GM23248 (cell line): Measurements from ENCODE around the gene ARHGEF37. TPM values are rescaled to one million over a fixed set of nuclear protein-coding genes. Genes with fewer than 3 reads are reported as not detected.
A peak's percentile ranks its signal among the peaks of the same experiment; 100 is the strongest.

Experiments
- DNase-seq: peaks from one replicate; pipeline ENCODE4 v3.0.0-alpha.2; 2015
- H2AFZ ChIP-seq: fragments of 200-600 bp; sonication (generic); 2 replicates; pipeline ENCODE4 v1.6.1; 2016; ENCODE audit warnings: antibody characterized with exemption
- H3F3A ChIP-seq: fragments of 200-600 bp; sonication (generic); 2 replicates; pipeline ENCODE4 v1.6.1; 2016; ENCODE audit warnings: mild to moderate bottlenecking, antibody characterized with exemption, mixed run types; ENCODE audit not compliant: insufficient read depth
- H3K27ac ChIP-seq: fragments of 200-600 bp; sonication (generic); 2 replicates; pipeline ENCODE4 v1.5.1; 2016; ENCODE audit warnings: mild to moderate bottlenecking
- H3K27me3 ChIP-seq: fragments of 200-600 bp; sonication (generic); replicated peaks from 2 replicates; pipeline ENCODE4 v1.6.1; 2016; ENCODE audit warnings: mild to moderate bottlenecking; ENCODE audit not compliant: insufficient read depth
- H3K36me3 ChIP-seq: fragments of 200-600 bp; sonication (generic); 2 replicates; pipeline ENCODE4 v1.6.1; 2016; ENCODE audit warnings: low read depth, mild to moderate bottlenecking
- H3K4me1 ChIP-seq: fragments of 200-600 bp; sonication (generic); 2 replicates; pipeline ENCODE4 v1.6.1; 2016; ENCODE audit warnings: mild to moderate bottlenecking; ENCODE audit not compliant: insufficient read depth
- H3K4me2 ChIP-seq: fragments of 200-600 bp; sonication (generic); one replicate; pipeline ENCODE4 v1.6.1; 2016; ENCODE audit warnings: mild to moderate bottlenecking; ENCODE audit not compliant: unreplicated experiment
- H3K4me3 ChIP-seq: fragments of 200-600 bp; sonication (generic); 2 replicates; pipeline ENCODE4 v1.5.1; 2016; ENCODE audit warnings: mild to moderate bottlenecking
- H3K79me2 ChIP-seq: fragments of 200-600 bp; sonication (generic); 2 replicates; pipeline ENCODE4 v1.6.1; 2016; ENCODE audit warnings: mild to moderate bottlenecking; ENCODE audit not compliant: insufficient read depth
- H3K9ac ChIP-seq: fragments of 200-600 bp; sonication (generic); 2 replicates; pipeline ENCODE4 v1.6.1; 2016; ENCODE audit warnings: mild to moderate bottlenecking
- H3K9me2 ChIP-seq: fragments of 200-600 bp; sonication (generic); 2 replicates; pipeline ENCODE4 v1.6.1; 2016; ENCODE audit warnings: mixed run types, mild to moderate bottlenecking, moderate library complexity; ENCODE audit not compliant: insufficient read depth
- H3K9me3 ChIP-seq: fragments of 200-600 bp; sonication (generic); one replicate; pipeline ENCODE4 v1.6.1; 2017; ENCODE audit warnings: low read depth
- H4K20me1 ChIP-seq: fragments of 200-600 bp; sonication (generic); 2 replicates; pipeline ENCODE4 v1.6.0; 2016; ENCODE audit not compliant: insufficient read depth
- EZH2 ChIP-seq: fragments of 200-600 bp; sonication (generic); IDR thresholded peaks from 2 replicates; pipeline ENCODE4 v1.6.1; 2018; ENCODE audit warnings: antibody characterized with exemption, mild to moderate bottlenecking; ENCODE audit not compliant: insufficient read depth, poor library complexity, severe bottlenecking
- EZH2phosphoT487 ChIP-seq: fragments of 200-600 bp; sonication (generic); IDR thresholded peaks from 2 replicates; pipeline ENCODE4 v1.6.1; 2018; ENCODE audit warnings: antibody characterized with exemption, moderate library complexity, mild to moderate bottlenecking, low read depth; ENCODE audit not compliant: insufficient read depth
- WGBS, 2 experiments: methylation state at CpG; one replicate each; pipeline ENCODE4 v1.1.6; 2015 to 2017; ENCODE audit warnings: low lambda C conversion rate in 2 of 2, low coverage in 1 of 2; ENCODE audit errors: missing lambda C conversion rate in 2 of 2; 5-methylcytosine and 5-hydroxymethylcytosine counted together
- in situ Hi-C: fragments of 300-500 bp; cut with MboI; formaldehyde crosslinking; loops from 2 replicates; pipeline ENCODE4 v1.15.0; 2020
- polyA plus RNA-seq: library from polyadenylated mRNA; unstranded; fragments of >200 nt; fragmentation: Nextera tagmentation; extraction: Ambion mirVana; gene quantifications from 2 replicates; pipeline ENCODE4 v1.2.1, GENCODE V29; 2016
- total RNA-seq: library from RNA; depleted of rRNA; stranded (reverse); fragments of >200 nt; shearing (Covaris generic); gene quantifications from 2 replicates; pipeline ENCODE4 v1.2.3, GENCODE V29; 2014

ARHGEF37 gene
- total and polyA plus RNA-seq, 2 experiments from 2014 or later, result 0.51 to 0.97 TPM

DNA sequence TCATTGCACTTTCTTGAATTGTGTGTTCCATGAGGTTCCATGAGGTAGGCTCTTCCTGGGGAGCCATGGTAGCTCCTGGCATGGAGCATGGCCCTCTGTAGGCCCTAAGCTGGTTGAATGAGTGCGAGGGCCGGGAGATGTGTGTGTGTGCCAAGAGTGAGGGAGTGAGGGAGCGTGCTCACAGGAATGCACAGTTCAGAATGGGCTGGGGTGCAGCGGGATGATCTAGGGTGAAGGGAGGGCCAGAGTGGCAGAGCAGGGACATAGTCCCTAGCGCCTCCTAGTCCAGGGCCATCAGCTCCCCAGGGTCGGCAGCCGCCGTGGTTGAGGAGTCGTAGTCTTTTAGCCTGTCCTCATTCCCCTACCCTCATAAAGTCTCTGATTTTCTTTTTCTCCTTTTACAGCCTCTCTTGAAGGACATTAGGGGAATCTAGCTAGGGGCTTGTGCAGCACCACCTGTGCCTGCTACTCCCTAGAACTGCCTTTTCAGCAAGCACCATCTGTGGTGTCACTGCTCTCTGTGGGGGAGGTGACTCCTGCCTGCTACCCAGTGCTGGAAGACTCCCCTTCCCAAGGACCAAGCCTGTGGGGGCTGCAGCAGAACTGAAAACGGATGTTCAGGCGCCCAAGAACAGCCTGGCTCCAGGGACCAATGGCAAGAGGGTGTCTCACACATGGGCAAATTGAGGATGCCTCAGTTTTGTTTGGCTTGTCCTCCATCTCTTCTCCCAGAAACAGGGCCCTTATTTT, 83.5 kb downstream of the ARHGEF37 start:
- Histone ChIP-seq H4K20me1 (no peaks in the 10 kb centered on the region), H3K4me2 (no peak overlapping the region), H3K36me3 (no peaks in the 10 kb centered on the region), H3K27ac (no peak overlapping the region), H3K4me3 (no peak overlapping the region), H3K9me3 (no peaks in the 10 kb centered on the region), H3K9ac (no peak overlapping the region), H3K79me2 (no peaks in the 10 kb centered on the region), H3K4me1 (no peaks in the 10 kb centered on the region), H3K9me2 (no peaks in the 10 kb centered on the region), H3K27me3 (peaks cover 3% of the 10 kb centered on the region; the same call in 1 of the 2 replicates), H3F3A (no peaks in the 10 kb centered on the region), H2AFZ (no peak overlapping the region)
- WGBS, 2 experiments, result 54 to 62% methylated on average over 8 to 11 of the region's 11 CpGs
- DNase-seq, result no peak
- TF ChIP-seq EZH2phosphoT487, result no peak
- TF ChIP-seq EZH2, result no peak
- in situ Hi-C loops, result no loop called here

DNA sequence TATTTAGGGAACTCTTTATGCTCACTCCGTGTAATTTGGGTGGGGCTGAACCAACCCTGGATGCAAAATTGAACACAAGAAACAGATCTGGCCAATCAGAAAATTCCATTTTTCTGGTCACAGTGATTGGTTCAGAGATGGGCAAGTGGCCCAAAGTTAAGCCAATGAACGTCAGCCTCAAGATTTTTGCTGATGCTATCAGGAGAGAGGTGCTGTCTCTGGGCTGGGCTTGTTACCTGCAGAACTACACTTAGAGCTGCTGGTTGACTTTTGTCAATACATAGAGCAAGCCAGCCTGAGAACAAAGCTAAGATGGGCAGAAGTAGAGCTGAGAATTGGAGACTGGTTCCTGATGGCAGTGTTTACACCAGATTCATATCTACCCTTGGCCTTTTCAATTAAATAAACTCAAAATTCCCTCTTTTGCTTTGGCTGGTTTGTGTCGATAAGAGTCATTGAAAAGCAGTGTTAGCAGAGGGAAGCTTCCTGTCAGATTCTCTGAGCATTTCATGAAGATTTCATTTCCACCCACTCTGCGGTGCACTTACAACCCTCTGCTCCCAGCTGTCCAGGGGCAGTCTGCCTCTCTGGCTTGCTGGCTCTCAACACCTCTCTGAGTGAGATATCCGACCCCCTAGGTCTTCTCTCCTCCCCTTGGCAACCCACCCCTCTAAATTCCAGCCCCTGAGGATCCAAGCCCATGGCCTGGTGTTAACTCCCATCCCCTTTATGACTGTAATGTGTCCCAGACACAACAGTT, 84.3 kb downstream of the ARHGEF37 start:
- in situ Hi-C loops, result no loop called here
- 45 to 50% methylated on average over 5 of the region's 5 CpGs for WGBS, 2 experiments

DNA sequence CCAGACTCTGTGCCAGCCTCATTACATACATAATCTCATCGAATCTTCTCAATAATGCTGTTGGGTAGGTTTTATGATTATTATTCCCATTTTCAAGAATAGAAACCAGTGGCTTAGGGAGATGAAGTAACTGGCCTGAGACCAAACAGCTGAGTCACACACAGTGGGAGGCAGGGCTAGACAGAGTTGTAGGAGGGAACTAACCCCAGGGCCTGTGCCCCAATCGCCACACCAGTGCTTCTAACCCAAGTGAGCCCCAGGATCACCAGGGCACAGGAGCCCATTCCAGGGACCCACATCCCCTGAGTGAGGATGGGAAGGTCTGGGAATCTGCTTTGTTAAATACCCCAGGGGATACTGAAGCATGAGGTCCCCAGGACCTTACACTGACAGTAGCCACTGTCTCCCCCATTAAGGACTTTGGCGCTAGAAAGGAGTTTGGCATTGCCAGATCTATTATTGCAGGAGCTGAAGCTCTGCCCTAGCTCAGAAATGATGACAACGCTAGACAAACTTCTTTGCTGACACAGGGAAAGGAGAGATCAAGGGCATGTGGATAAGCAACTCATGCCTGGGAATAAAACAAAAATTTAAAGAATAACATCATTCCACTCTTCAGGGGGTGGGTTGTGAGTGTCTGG, 85.0 kb downstream of the ARHGEF37 start:
- Histone ChIP-seq H3K27ac (no peak overlapping the region), H3K9me3 (no peaks in the 10 kb centered on the region), H3F3A (no peaks in the 10 kb centered on the region), H4K20me1 (no peaks in the 10 kb centered on the region), H3K4me2 (no peak overlapping the region), H3K9me2 (no peaks in the 10 kb centered on the region), H3K4me3 (no peak overlapping the region), H3K27me3 (peaks cover 3% of the 10 kb centered on the region; the same call in 1 of the 2 replicates), H2AFZ (no peak overlapping the region), H3K36me3 (no peaks in the 10 kb centered on the region), H3K9ac (no peak overlapping the region), H3K4me1 (no peaks in the 10 kb centered on the region), H3K79me2 (no peaks in the 10 kb centered on the region)
- WGBS, 2 experiments, result 74 to 77% methylated on average over 4 of the region's 4 CpGs
- TF ChIP-seq EZH2 (no peak), EZH2phosphoT487 (no peak)
- DNase-seq, result peak; percentile 31
- in situ Hi-C loops, result no loop called here

More for the DNA sequence above, 84.3 kb downstream of the ARHGEF37 start:
- H3F3A ChIP-seq, result no peaks in the 10 kb centered on the region
- H3K4me1 ChIP-seq, result no peaks in the 10 kb centered on the region
- no peak overlapping the region for H3K27ac ChIP-seq
- no peak overlapping the region for H3K9ac ChIP-seq
- no peak overlapping the region for H3K4me3 ChIP-seq
- H3K9me3 ChIP-seq, result no peaks in the 10 kb centered on the region
- no peak overlapping the region for H3K4me2 ChIP-seq
- no peak for DNase-seq
- no peaks in the 10 kb centered on the region for H3K9me2 ChIP-seq
- no peaks in the 10 kb centered on the region for H4K20me1 ChIP-seq
- TF ChIP-seq EZH2phosphoT487, result no peak
- TF ChIP-seq EZH2, result no peak
- no peaks in the 10 kb centered on the region for H3K36me3 ChIP-seq
- H3K79me2 ChIP-seq, result no peaks in the 10 kb centered on the region
- no peak overlapping the region for H2AFZ ChIP-seq
- peaks cover 3% of the 10 kb centered on the region; the same call in 1 of the 2 replicates for H3K27me3 ChIP-seq

DNA sequence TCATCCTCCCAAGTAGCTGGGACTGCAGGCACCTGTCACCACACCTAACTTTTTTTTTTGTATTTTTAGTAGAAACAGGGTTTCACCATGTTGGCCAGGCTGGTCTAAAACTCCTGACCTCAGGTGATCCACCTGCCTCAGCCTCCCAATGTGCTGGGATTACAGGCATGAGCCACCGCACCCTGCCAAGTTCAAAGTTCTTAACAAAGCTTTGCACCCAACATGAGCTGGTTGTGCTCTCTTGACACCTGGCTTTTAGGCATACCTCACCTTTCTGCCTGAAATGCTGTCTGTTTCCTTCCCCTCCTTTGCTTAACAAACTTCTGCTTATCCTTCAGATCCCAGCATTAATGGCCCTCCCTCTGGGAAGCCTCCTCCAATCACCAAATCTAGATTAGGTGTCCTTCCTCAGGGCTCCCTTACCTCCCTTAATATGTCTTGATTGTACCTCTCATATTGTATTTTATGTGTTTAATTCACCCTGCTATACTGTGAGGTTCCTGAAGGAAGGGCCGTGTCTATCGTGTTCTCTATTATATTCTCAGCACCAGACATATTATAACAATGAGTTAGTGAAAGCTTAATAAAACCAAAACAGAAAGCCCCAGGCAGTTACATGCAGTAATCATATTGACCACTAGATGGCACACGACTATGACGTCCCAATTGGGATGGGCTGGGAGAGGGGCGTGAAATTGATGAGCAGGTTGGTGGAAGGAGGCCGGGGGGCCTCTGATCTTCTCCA, 86.0 kb downstream of the ARHGEF37 start:
- Histone ChIP-seq H3F3A (no peaks in the 10 kb centered on the region), H3K9me3 (no peaks in the 10 kb centered on the region), H4K20me1 (no peaks in the 10 kb centered on the region), H3K9ac (no peak overlapping the region), H3K4me1 (no peaks in the 10 kb centered on the region), H3K4me2 (no peak overlapping the region), H3K27ac (no peak overlapping the region), H3K27me3 (0 out of 2 replicates have a peak, but pooled peaks cover 3% of the 10 kb centered on the region), H3K36me3 (no peaks in the 10 kb centered on the region), H3K79me2 (no peaks in the 10 kb centered on the region), H2AFZ (no peak overlapping the region), H3K4me3 (no peak overlapping the region), H3K9me2 (no peaks in the 10 kb centered on the region)
- 16% methylated on average over 7 of the region's 7 CpGs for WGBS, 2 experiments
- DNase-seq, result peak; percentile 27
- in situ Hi-C loops, result no loop called here
- TF ChIP-seq EZH2 (no peak), EZH2phosphoT487 (no peak)
